Breast epithelium (tissue), 3 donors: ENCODE results near the gene MAP7.

Source experiments
- POLR2AphosphoS5 ChIP-seq, 3 donors: sonication (generic); formaldehyde crosslinking; IDR thresholded peaks; one replicate each; pipeline ENCODE4 v1.6.1; 2017; ENCODE audit warnings: antibody characterized with exemption in 3 of 3
- TF ChIP-seq, protein P1 (sequence below), 3 donors: fragments of 450-650 bp; IDR thresholded peaks; one replicate each; pipeline ENCODE4 v1.5.1; 2016 to 2017; ENCODE audit warnings: antibody characterized with exemption in 3 of 3, mild to moderate bottlenecking in 3 of 3, moderate library complexity in 3 of 3

DNA sequence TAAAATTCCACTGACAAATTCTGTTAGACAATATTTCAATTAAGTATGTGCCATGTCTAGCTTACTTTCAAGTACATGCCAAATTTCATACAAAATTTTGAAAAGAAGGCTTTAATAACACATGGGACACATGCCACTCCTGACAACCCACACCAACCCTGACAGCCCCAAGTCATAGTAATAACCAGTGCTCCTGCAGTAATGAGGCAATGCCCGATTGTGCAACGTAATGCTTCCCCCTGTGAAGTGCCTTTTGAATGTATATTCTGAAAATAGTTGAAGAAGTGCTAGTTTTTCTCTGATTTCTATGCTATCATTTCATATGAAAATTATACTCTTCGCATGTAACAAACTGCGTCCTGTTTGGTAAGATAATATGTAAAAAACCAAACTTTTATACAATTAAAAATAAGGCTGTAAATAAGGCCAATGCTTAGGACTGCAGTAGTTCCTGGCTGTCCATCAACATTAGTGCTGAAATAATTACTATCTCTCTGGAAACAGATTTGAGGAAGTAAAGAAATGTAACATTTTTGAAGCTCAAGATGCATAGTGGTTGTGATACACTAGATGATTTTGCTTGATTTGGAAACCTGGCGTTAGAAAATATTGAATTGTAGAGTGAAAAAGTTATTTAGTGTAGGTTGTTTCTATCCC, 134.7 kb downstream of the MAP7 start:
- TF ChIP-seq POLR2AphosphoS5 (IDR thresholded peaks at IDR 0.05), result no peak
- TF ChIP-seq, protein P1, sequence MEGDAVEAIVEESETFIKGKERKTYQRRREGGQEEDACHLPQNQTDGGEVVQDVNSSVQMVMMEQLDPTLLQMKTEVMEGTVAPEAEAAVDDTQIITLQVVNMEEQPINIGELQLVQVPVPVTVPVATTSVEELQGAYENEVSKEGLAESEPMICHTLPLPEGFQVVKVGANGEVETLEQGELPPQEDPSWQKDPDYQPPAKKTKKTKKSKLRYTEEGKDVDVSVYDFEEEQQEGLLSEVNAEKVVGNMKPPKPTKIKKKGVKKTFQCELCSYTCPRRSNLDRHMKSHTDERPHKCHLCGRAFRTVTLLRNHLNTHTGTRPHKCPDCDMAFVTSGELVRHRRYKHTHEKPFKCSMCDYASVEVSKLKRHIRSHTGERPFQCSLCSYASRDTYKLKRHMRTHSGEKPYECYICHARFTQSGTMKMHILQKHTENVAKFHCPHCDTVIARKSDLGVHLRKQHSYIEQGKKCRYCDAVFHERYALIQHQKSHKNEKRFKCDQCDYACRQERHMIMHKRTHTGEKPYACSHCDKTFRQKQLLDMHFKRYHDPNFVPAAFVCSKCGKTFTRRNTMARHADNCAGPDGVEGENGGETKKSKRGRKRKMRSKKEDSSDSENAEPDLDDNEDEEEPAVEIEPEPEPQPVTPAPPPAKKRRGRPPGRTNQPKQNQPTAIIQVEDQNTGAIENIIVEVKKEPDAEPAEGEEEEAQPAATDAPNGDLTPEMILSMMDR (IDR thresholded peaks at IDR 0.05), result no peak
